Hepatocyte (in vitro differentiated cells): Measurements from ENCODE around the gene IFNA13. TPM values are rescaled to one million over a fixed set of nuclear protein-coding genes. Genes with fewer than 3 reads are reported as not detected.

ENCODE experiments used
- DNase-seq: peaks from one replicate; pipeline ENCODE4 v3.0.0-alpha.2; 2016; ENCODE audit warnings: low spot score
- H2AFZ ChIP-seq: fragments of 200-600 bp; sonication (generic); 2 replicates; pipeline ENCODE4 v1.6.0; 2016; ENCODE audit warnings: antibody characterized with exemption, mild to moderate bottlenecking
- H3K27ac ChIP-seq: fragments of 200-600 bp; sonication (generic); 2 replicates; pipeline ENCODE4 v1.5.1; 2016; ENCODE audit warnings: mild to moderate bottlenecking
- H3K27me3 ChIP-seq: fragments of 200-600 bp; sonication (generic); 2 replicates; pipeline ENCODE4 v1.6.1; 2016
- H3K36me3 ChIP-seq: fragments of 200-600 bp; sonication (generic); replicated peaks from 2 replicates; pipeline ENCODE4 v1.5.1; 2016; ENCODE audit warnings: low read depth; ENCODE audit not compliant: insufficient read depth
- H3K4me1 ChIP-seq: fragments of 200-600 bp; sonication (generic); 2 replicates; pipeline ENCODE4 v1.5.1; 2016; ENCODE audit warnings: mild to moderate bottlenecking, moderate library complexity; ENCODE audit not compliant: insufficient read depth
- H3K4me2 ChIP-seq: fragments of 200-600 bp; sonication (generic); 2 replicates; pipeline ENCODE4 v1.6.0; 2016
- H3K4me3 ChIP-seq: fragments of 200-600 bp; sonication (generic); 2 replicates; pipeline ENCODE4 v1.5.1; 2016; ENCODE audit warnings: mild to moderate bottlenecking
- H3K79me2 ChIP-seq: fragments of 200-600 bp; sonication (generic); 2 replicates; pipeline ENCODE4 v1.6.0; 2017; ENCODE audit warnings: mild to moderate bottlenecking
- H3K9me2 ChIP-seq: fragments of 200-600 bp; sonication (generic); replicated peaks from 2 replicates; pipeline ENCODE4 v1.6.0; 2017; ENCODE audit warnings: mild to moderate bottlenecking; ENCODE audit not compliant: insufficient read depth
- H3K9me3 ChIP-seq: fragments of 200-600 bp; sonication (generic); 2 replicates; pipeline ENCODE4 v1.5.1; 2016; ENCODE audit warnings: low read depth, mild to moderate bottlenecking
- H4K20me1 ChIP-seq: fragments of 200-600 bp; sonication (generic); 2 replicates; pipeline ENCODE4 v1.6.0; 2016; ENCODE audit warnings: mild to moderate bottlenecking; ENCODE audit not compliant: insufficient read depth, poor library complexity, severe bottlenecking
- CTCF ChIP-seq: fragments of 200-600 bp; sonication (generic); IDR thresholded peaks from 2 replicates; pipeline ENCODE4 v1.5.1; 2016; ENCODE audit warnings: antibody characterized with exemption, mild to moderate bottlenecking; ENCODE audit not compliant: poor library complexity
- EZH2 ChIP-seq: fragments of 200-600 bp; sonication (generic); IDR thresholded peaks from 2 replicates; pipeline ENCODE4 v1.6.1; 2016; ENCODE audit warnings: antibody characterized with exemption, mild to moderate bottlenecking, borderline replicate concordance
- EZH2phosphoT487 ChIP-seq: fragments of 200-600 bp; sonication (generic); IDR thresholded peaks from one replicate; pipeline ENCODE4 v1.6.1; 2018; ENCODE audit warnings: antibody characterized with exemption, mild to moderate bottlenecking, low read depth, moderate library complexity; ENCODE audit not compliant: unreplicated experiment, severe bottlenecking
- WGBS: methylation state at CpG from one replicate; pipeline ENCODE4 v1.1.6; 2016; ENCODE audit warnings: low lambda C conversion rate; ENCODE audit errors: missing lambda C conversion rate; 5-methylcytosine and 5-hydroxymethylcytosine counted together
- polyA plus RNA-seq: library from polyadenylated mRNA; unstranded; fragments of >200 nt; fragmentation: Nextera tagmentation; extraction: Ambion mirVana; gene quantifications from 2 replicates; pipeline ENCODE4 v1.2.1, GENCODE V29; 2016
- total RNA-seq: library from RNA; depleted of rRNA; stranded (reverse); fragments of >200 nt; gene quantifications from 2 replicates; pipeline ENCODE4 v1.2.3, GENCODE V29; 2014

Gene IFNA13
- total and polyA plus RNA-seq, 2 experiments from 2014 or later, result not detected

DNA sequence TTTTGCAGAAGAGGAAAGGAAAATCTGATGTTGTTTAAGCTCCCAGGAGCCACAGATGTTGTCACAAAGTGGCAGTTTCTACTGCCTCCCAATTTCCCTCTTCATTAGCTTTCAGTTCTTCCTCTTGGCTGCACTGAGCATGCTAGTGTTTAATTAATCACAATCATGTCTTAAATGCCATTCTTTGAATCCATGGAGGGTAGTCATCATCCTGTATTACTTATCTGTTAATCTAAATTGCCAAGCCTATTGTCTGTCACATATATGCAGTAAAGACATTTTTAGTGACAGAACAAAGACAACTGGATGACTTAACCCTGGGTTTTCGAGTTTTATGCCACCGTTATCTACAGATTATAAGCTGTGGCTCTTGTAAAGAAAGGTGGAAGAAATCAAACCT lies 47.4 kb downstream of the IFNA13 start:
- Histone ChIP-seq H3K27me3 (peaks cover 3% of the 10 kb centered on the region), H3K27ac (no peak overlapping the region), H3K79me2 (no peaks in the 10 kb centered on the region), H3K4me1 (no peaks in the 10 kb centered on the region), H3K4me3 (no peak overlapping the region), H3K9me2 (no peaks in the 10 kb centered on the region), H3K9me3 (no peaks in the 10 kb centered on the region), H3K4me2 (no peak overlapping the region), H4K20me1 (peaks cover under 1% of the 10 kb centered on the region), H2AFZ (no peak overlapping the region), H3K36me3 (no peaks in the 10 kb centered on the region)
- no peak for TF ChIP-seq CTCF
- TF ChIP-seq EZH2phosphoT487, result no peak
- no peak for TF ChIP-seq EZH2
- WGBS, result 71% methylated on average over 2 of the region's 2 CpGs
- no peak for DNase-seq

GRCh38 chr9:21317956-21318923 lies 49.6 kb downstream of the IFNA13 start:
- Histone ChIP-seq H2AFZ (no peak overlapping the region), H3K27me3 (peaks cover 3% of the 10 kb centered on the region), H3K9me2 (no peaks in the 10 kb centered on the region), H3K9me3 (no peaks in the 10 kb centered on the region), H4K20me1 (no peaks in the 10 kb centered on the region), H3K36me3 (no peaks in the 10 kb centered on the region), H3K4me1 (no peaks in the 10 kb centered on the region), H3K4me2 (no peak overlapping the region), H3K4me3 (no peak overlapping the region), H3K27ac (no peak overlapping the region), H3K79me2 (no peaks in the 10 kb centered on the region)
- TF ChIP-seq CTCF, result peak; percentile 88
- no peak for TF ChIP-seq EZH2phosphoT487
- no peak for TF ChIP-seq EZH2
- WGBS, result 20% methylated on average over 7 of the region's 7 CpGs
- DNase-seq, result peak; percentile 69

Other genes starting within 250 kb of the IFNA13 start
- not detected in 2 replicates for gene IFNW1, start 226.2 kb downstream of the IFNA13 start, total RNA-seq
- gene IFNW1, start 226.2 kb downstream of the IFNA13 start, polyA plus RNA-seq, result not detected in 2 replicates
- gene IFNA21, start 201.4 kb downstream of the IFNA13 start, total RNA-seq, result not detected in 2 replicates
- not detected in 2 replicates for gene IFNA21, start 201.4 kb downstream of the IFNA13 start, polyA plus RNA-seq
- not detected in 2 replicates for gene IFNA4, start 180.5 kb downstream of the IFNA13 start, total RNA-seq
- gene IFNA4, start 180.5 kb downstream of the IFNA13 start, polyA plus RNA-seq, result not detected in 2 replicates
- not detected in 2 replicates for gene IFNA7, start 165.9 kb downstream of the IFNA13 start, total RNA-seq
- not detected in 2 replicates for gene IFNA7, start 165.9 kb downstream of the IFNA13 start, polyA plus RNA-seq
- gene IFNA10, start 160.9 kb downstream of the IFNA13 start, total RNA-seq, result not detected in 2 replicates
- not detected in 2 replicates for gene IFNA10, start 160.9 kb downstream of the IFNA13 start, polyA plus RNA-seq
- gene IFNA16, start 150.7 kb downstream of the IFNA13 start, total RNA-seq, result not detected in 2 replicates
- not detected in 2 replicates for gene IFNA16, start 150.7 kb downstream of the IFNA13 start, polyA plus RNA-seq
- gene IFNA17, start 139.8 kb downstream of the IFNA13 start, total RNA-seq, result not detected in 2 replicates
- gene IFNA17, start 139.8 kb downstream of the IFNA13 start, polyA plus RNA-seq, result not detected in 2 replicates
- gene IFNA14, start 128.1 kb downstream of the IFNA13 start, total RNA-seq, result not detected in 2 replicates
- not detected in 2 replicates for gene IFNA14, start 128.1 kb downstream of the IFNA13 start, polyA plus RNA-seq
- not detected in 2 replicates for gene IFNA5, start 62.7 kb downstream of the IFNA13 start, total RNA-seq
- not detected in 2 replicates for gene IFNA5, start 62.7 kb downstream of the IFNA13 start, polyA plus RNA-seq
- 41.6 and 43.1 TPM in 2 replicates for gene KLHL9, start 32.7 kb downstream of the IFNA13 start, total RNA-seq
- gene KLHL9, start 32.7 kb downstream of the IFNA13 start, polyA plus RNA-seq, result 17.5 and 18.6 TPM in 2 replicates
- gene IFNA6, start 17.2 kb downstream of the IFNA13 start, total RNA-seq, result not detected in 2 replicates
- not detected in 2 replicates for gene IFNA6, start 17.2 kb downstream of the IFNA13 start, polyA plus RNA-seq
- not detected in 2 replicates for gene IFNA2, start 17.3 kb upstream of the IFNA13 start, total RNA-seq
- gene IFNA2, start 17.3 kb upstream of the IFNA13 start, polyA plus RNA-seq, result not detected in 2 replicates
- gene IFNA8, start 41.1 kb upstream of the IFNA13 start, total RNA-seq, result not detected in 2 replicates
- not detected in 2 replicates for gene IFNA8, start 41.1 kb upstream of the IFNA13 start, polyA plus RNA-seq
- gene IFNA1, start 72.4 kb upstream of the IFNA13 start, total RNA-seq, result not detected in 2 replicates
- not detected in 2 replicates for gene IFNA1, start 72.4 kb upstream of the IFNA13 start, polyA plus RNA-seq
- gene IFNE, start 114.3 kb upstream of the IFNA13 start, total RNA-seq, result 0.64 and 0.67 TPM in 2 replicates
- not detected in 2 replicates for gene IFNE, start 114.3 kb upstream of the IFNA13 start, polyA plus RNA-seq